Astrocyte of the cerebellum (primary cell): ENCODE measurements around the gene CCDC181.
"Not testable (repeated sequence)": the region's sequence is repeated elsewhere in the genome, so short reads cannot be mapped to it uniquely, and the experiment has no call there.

Source experiments
- DNase-seq: peaks from one replicate; pipeline ENCODE4 v3.0.0-alpha.2; 2011; ENCODE audit warnings: low read depth
- H3K4me3 ChIP-seq: 2 replicates; pipeline ENCODE4 v1.5.1; 2011; ENCODE audit warnings: mild to moderate bottlenecking, low read depth, low read length, moderate library complexity
- CTCF ChIP-seq: IDR thresholded peaks from 2 replicates; pipeline ENCODE4 v1.5.1; 2012; ENCODE audit warnings: low read length, low read depth, moderate library complexity, mild to moderate bottlenecking; ENCODE audit errors: missing control alignments
- in situ Hi-C: cut with HindIII; loops from 2 replicates; pipeline ENCODE4 v1.10.0; 2017; ENCODE audit warnings: low sequenced_read_pairs

Gene CCDC181

GRCh38 chr1:169456029-169456428 lies 28.8 kb upstream of the CCDC181 start:
- TF ChIP-seq CTCF: no peak
- in situ Hi-C loops: no loop called here

DNA sequence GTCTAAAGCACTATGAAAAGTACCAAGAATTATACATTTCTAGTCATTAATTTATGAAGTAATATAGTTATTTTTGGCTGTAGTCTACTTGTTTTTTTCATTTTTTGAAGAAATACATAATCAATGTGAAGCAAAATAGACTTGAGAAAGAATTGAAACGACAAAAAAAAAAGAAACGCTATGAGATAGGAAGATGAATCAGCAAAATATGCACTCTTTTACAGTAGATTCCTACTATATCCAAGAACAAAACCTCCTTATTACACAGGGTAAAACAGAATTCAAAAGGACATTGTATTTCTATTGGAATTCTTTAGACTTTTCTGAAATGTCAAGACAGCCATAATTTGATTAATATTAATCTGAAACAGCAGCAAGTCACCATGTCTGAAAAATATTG lies 25.6 kb upstream of the CCDC181 start:
- TF ChIP-seq CTCF: no peak
- no peak for DNase-seq
- H3K4me3 ChIP-seq: no peak overlapping the region
- in situ Hi-C loops: no loop called here

More at GRCh38 chr1:169456029-169456428, 28.8 kb upstream of the CCDC181 start:
- no peak overlapping the region for H3K4me3 ChIP-seq
- DNase-seq: no peak

DNA sequence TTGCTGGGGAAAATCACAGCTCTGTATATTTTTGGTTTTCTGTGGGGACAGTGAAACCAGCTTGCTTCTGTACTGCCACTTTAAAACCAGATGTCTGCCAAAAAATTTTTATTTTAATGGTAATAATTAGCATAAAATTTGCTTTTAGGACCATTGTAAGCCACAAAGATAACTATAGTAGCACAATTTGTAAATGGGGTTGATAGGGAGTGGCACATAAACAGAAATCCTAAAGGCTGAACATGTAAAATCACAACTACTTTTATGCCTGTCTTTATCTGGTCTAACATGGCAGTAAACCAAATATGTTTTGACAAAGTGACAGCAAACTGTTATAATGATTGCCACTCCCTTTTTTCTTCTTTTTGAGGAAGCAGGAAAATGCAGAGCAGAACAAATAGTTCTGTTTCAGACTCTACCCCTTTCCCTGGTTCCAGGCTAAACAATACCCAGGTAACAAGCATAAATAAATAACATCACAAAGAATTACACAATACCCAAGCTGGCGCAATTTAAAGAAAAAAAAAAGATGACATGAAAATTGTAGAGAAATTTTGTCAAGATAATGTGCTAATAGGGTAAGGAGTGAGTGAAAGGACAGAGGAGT lies 24.0 kb upstream of the CCDC181 start:
- no peak for DNase-seq
- no peak for TF ChIP-seq CTCF
- in situ Hi-C loops: no loop called here
- no peak overlapping the region for H3K4me3 ChIP-seq

- no peak overlapping the region for H3K4me3 ChIP-seq
- DNase-seq: no peak
- in situ Hi-C loops: no loop called here
- no peak for TF ChIP-seq CTCF
Measured at GRCh38 chr1:169443923-169444322, 16.6 kb upstream of the CCDC181 start.

- in situ Hi-C loops: no loop called here
- H3K4me3 ChIP-seq: peak overlapping the region; percentile 61
- TF ChIP-seq CTCF: no peak
- no peak for DNase-seq
Measured at GRCh38 chr1:169426174-169426705, 1.0 kb downstream of the CCDC181 start.

GRCh38 chr1:169421309-169421708 lies 6.0 kb downstream of the CCDC181 start:
- no peak for DNase-seq
- in situ Hi-C loops: no loop called here
- no peak overlapping the region for H3K4me3 ChIP-seq
- TF ChIP-seq CTCF: no peak

DNA sequence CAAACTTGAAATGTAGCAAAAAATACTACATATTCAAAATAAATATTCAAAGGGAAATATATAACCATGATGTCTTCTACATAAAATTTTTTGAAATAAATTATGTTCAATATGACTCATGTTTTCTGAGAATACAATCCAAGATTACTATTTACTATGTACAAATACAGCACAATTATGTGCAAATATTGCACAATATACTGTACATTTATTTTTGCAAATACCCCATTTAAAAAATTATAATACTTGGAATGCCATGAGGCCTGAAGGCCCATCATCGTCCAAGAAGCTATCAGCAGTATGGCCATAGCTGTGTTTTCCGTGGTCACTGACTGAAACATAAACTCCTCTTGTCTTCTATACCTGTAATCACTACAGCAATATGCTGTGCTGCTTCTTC lies 12.3 kb downstream of the CCDC181 start:
- in situ Hi-C loops: no loop called here
- no peak for DNase-seq
- no peak overlapping the region for H3K4me3 ChIP-seq
- TF ChIP-seq CTCF: no peak

DNA sequence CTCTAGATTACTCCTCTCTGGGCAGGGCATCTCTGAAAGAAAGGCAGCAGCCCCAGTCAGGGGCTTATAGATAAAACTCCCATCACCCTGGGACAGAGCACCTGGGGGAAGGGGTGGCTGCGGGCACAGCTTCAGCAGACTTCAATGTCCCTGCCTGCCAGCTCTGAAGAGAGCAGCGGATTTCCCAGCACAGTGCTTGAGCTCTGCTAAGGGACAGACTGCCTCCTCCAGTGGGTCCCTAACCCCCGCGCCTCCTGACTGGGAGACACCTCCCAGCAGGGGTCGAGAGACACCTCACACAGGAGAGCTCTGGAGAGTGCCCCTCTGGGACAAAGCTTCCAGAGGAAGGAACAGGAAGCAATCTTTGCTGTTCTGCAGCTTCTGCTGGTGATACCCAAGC lies 18.9 kb downstream of the CCDC181 start:
- in situ Hi-C loops, H3K4me3 ChIP-seq, DNase-seq: not testable (repeated sequence)

DNA sequence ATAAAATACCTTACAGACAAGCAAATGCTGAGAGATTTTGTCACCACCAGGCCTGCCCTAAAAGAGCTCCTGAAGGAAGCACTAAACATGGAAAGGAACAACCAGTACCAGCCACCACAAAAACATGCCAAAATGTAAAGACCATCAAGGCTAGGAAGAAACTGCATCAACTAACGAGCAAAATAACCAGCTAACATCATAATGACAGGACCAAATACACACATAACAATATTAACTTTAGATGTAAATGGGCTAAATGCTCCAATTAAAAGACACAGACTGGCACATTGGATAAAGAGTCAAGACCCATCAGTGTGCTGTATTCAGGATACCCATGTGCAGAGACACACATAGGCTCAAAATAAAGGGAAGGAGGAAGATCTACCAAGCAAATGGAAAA lies 24.7 kb downstream of the CCDC181 start:
- H3K4me3 ChIP-seq, DNase-seq, in situ Hi-C loops: not testable (repeated sequence)
